Breast epithelium (tissue), 3 donors: Measurements from ENCODE around the gene MIP.

Experiments
- CTCF ChIP-seq, 3 donors: fragments of 450-650 bp; IDR thresholded peaks; one replicate each; pipeline ENCODE4 v1.5.1; 2016 to 2017; ENCODE audit warnings: antibody characterized with exemption in 3 of 3, mild to moderate bottlenecking in 3 of 3, moderate library complexity in 3 of 3
- POLR2AphosphoS5 ChIP-seq, 3 donors: sonication (generic); formaldehyde crosslinking; IDR thresholded peaks; one replicate each; pipeline ENCODE4 v1.6.1; 2017; ENCODE audit warnings: antibody characterized with exemption in 3 of 3

- TF ChIP-seq CTCF (IDR thresholded peaks at IDR 0.05) (no peak), POLR2AphosphoS5 (IDR thresholded peaks at IDR 0.05) (no peak)
These were observed 42.4 kb downstream of the MIP start for GRCh38 chr12:56411781-56412639.
